ENCODE measurements around the gene HBZ.
"Not testable (repeated sequence)": the region's sequence is repeated elsewhere in the genome, so short reads cannot be mapped to it uniquely, and the experiment has no call there.

The HBZ gene

DNA sequence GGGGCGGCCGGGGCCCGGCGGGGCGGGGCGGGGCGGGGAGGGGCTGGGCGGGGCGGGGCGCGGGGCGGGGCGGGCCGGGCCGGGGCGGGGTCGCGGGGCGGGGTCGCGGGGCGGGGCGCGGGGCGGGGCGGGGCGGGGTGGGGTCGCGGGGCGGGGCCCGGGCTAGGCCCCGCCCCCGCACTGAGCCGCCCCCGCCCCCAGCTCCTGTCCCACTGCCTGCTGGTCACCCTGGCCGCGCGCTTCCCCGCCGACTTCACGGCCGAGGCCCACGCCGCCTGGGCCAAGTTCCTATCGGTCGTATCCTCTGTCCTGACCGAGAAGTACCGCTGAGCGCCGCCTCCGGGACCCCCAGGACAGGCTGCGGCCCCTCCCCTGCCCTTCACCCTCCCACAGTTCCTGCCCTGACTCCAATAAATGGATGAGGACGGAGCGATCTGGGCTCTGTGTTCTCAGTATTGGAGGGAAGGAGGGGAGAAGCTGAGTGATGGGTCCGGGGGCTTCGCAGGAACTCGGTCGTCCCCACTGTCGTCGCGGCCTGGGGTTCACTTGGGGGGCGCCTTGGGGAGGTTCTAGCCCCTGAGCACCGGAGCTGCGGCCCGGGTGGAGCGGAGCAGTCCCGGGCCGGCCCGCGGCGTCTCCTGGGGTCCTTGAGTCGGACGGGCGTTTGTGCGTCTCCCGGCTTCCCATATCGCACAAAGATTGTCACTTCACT, 12.5 kb downstream of the HBZ start:
- DNase-seq (ENCODE audit: low spot score): no peak

GRCh38 chr16:165539-166374, 13.3 kb downstream of the HBZ start, which contains the start of gene HBM:
Gene HBM, plus strand, starts transcription at chr16:165978. Its CDS starts 20 bp downstream, at chr16:165998.
- DNase-seq (ENCODE audit: low spot score): no peak

DNA sequence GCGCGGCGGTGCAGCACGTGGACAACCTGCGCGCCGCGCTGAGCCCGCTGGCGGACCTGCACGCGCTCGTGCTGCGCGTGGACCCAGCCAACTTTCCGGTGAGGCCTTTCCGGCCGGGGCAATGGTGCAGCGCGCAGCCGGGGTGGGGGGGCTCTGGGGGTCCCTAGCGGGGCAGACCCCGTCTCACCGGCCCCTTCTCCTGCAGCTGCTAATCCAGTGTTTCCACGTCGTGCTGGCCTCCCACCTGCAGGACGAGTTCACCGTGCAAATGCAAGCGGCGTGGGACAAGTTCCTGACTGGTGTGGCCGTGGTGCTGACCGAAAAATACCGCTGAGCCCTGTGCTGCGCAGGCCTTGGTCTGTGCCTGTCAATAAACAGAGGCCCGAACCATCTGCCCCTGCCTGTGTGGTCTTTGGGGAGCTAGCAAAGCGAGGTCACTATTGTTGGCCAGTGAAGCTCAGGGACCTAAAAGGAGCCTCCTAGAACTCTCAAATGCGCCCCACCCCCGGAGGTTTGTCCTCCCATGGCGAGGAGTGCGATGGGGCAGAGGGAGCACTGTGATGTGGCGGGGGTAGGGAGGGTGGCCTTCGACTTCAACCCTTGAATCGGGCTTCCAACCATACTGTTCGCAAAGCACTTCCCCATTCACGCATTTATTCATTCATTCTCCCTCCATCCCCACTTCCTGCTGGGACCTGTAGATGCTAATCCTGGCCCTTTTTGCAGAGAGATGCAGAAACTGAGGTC, 14.1 kb downstream of the HBZ start:
- DNase-seq (ENCODE audit: low spot score): no peak

GRCh38 chr16:167122-167690, 14.8 kb downstream of the HBZ start:
- DNase-seq (ENCODE audit: low spot score): no peak

DNA sequence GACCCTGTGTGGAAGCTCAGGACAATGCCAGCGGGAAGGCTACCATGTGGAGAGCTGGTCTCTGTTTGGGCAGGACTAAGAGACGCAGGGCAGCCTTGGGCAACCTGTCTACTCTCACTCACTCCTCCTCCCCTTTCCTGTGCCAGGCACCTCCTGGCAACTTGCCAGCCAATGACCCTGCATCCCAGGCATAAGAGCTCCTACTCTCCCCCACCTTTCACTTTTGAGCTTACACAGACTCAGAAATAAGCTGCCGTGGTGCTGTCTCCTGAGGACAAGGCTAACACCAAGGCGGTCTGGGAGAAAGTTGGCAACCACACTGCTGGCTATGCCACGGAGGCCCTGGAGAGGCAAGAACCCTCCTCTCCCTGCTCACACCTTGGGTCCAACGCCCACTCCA, 16.0 kb downstream of the HBZ start:
- DNase-seq (ENCODE audit: low spot score): no peak

DNA sequence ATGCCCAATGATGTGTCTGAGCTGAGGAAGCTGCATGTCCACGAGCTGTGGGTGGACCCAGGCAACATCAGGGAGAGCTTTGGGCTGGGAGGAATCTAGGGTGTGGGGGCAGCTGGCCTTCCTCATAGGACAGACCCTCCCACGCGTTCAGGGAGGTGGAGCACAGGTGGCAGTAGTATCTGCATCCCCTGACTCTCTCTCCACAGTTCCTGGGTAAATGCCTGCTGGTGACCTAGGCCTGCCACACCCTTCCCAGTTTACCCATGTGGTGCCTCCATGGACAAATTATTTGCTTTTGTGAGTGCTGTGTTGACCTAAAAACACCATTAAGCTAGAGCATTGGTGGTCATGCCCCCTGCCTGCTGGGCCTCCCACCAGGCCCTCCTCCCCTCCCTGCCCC, 16.6 kb downstream of the HBZ start:
- DNase-seq (ENCODE audit: low spot score): no peak

GRCh38 chr16:170088-170507, 17.7 kb downstream of the HBZ start:
- not testable (repeated sequence) for DNase-seq (ENCODE audit: low spot score)

DNA sequence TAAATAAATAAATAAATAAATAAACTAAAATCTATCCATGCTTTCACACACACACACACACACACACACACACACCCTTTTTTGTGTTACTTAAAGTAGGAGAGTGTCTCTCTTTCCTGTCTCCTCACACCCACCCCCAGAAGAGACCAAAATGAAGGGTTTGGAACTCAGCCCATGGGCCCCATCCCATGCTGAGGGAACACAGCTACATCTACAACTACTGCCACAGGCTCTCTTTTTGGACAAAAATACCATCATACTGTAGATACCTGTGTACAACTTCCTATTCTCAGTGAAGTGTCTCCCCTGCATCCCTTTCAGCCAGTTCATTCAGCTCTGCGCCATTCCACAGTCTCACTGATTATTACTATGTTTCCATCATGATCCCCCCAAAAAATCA, 18.3 kb downstream of the HBZ start:
- no peak for DNase-seq (ENCODE audit: low spot score)

DNA sequence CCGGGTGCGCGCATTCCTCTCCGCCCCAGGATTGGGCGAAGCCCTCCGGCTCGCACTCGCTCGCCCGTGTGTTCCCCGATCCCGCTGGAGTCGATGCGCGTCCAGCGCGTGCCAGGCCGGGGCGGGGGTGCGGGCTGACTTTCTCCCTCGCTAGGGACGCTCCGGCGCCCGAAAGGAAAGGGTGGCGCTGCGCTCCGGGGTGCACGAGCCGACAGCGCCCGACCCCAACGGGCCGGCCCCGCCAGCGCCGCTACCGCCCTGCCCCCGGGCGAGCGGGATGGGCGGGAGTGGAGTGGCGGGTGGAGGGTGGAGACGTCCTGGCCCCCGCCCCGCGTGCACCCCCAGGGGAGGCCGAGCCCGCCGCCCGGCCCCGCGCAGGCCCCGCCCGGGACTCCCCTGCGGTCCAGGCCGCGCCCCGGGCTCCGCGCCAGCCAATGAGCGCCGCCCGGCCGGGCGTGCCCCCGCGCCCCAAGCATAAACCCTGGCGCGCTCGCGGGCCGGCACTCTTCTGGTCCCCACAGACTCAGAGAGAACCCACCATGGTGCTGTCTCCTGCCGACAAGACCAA, 20.0 kb downstream of the HBZ start, which contains the start of gene HBA2:
HBA2 (plus strand) TSS at position 503 of the 568 bp plus-strand sequence; CDS start at position 540, 37 bp downstream.
- DNase-seq (ENCODE audit: low spot score): not testable (repeated sequence)

DNA sequence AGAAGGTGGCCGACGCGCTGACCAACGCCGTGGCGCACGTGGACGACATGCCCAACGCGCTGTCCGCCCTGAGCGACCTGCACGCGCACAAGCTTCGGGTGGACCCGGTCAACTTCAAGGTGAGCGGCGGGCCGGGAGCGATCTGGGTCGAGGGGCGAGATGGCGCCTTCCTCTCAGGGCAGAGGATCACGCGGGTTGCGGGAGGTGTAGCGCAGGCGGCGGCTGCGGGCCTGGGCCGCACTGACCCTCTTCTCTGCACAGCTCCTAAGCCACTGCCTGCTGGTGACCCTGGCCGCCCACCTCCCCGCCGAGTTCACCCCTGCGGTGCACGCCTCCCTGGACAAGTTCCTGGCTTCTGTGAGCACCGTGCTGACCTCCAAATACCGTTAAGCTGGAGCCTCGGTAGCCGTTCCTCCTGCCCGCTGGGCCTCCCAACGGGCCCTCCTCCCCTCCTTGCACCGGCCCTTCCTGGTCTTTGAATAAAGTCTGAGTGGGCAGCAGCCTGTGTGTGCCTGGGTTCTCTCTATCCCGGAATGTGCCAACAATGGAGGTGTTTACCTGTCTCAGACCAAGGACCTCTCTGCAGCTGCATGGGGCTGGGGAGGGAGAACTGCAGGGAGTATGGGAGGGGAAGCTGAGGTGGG, 20.9 kb downstream of the HBZ start:
- DNase-seq (ENCODE audit: low spot score): not testable (repeated sequence)

DNA sequence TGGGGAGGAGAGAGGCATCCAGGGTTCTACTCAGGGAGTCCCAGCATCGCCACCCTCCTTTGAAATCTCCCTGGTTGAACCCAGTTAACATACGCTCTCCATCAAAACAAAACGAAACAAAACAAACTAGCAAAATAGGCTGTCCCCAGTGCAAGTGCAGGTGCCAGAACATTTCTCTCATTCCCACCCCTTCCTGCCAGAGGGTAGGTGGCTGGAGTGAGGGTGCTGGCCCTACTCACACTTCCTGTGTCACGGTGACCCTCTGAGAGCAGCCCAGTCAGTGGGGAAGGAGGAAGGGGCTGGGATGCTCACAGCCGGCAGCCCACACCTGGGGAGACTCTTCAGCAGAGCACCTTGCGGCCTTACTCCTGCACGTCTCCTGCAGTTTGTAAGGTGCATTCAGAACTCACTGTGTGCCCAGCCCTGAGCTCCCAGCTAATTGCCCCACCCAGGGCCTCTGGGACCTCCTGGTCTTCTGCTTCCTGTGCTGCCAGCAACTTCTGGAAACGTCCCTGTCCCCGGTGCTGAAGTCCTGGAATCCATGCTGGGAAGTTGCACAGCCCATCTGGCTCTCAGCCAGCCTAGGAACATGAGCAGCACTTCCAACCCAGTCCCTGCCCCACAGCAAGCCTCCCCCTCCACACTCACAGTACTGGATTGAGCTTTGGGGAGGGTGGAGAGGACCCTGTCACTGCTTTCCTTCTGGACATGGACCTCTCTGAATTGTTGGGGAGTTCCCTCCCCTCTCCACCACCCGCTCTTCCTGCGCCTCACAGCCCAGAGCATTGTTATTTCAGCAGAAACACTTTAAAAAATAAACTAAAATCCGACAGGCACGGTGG, 21.7 kb downstream of the HBZ start:
- not testable (repeated sequence) for DNase-seq (ENCODE audit: low spot score)

- no peak for DNase-seq (ENCODE audit: low spot score)
These were observed 22.8 kb downstream of the HBZ start for GRCh38 chr16:175011-175949.

GRCh38 chr16:176006-176405, 23.6 kb downstream of the HBZ start:
- DNase-seq (ENCODE audit: low spot score): not testable (repeated sequence)

GRCh38 chr16:176477-177382, 24.3 kb downstream of the HBZ start, which contains the start of gene HBA1:
Gene HBA1, plus strand, starts transcription at chr16:176680. Its CDS starts 37 bp downstream, at chr16:176717.
- DNase-seq (ENCODE audit: low spot score): not testable (repeated sequence)

DNA sequence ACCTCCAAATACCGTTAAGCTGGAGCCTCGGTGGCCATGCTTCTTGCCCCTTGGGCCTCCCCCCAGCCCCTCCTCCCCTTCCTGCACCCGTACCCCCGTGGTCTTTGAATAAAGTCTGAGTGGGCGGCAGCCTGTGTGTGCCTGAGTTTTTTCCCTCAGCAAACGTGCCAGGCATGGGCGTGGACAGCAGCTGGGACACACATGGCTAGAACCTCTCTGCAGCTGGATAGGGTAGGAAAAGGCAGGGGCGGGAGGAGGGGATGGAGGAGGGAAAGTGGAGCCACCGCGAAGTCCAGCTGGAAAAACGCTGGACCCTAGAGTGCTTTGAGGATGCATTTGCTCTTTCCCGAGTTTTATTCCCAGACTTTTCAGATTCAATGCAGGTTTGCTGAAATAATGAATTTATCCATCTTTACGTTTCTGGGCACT, 25.0 kb downstream of the HBZ start:
- DNase-seq (ENCODE audit: low spot score): no peak

DNA sequence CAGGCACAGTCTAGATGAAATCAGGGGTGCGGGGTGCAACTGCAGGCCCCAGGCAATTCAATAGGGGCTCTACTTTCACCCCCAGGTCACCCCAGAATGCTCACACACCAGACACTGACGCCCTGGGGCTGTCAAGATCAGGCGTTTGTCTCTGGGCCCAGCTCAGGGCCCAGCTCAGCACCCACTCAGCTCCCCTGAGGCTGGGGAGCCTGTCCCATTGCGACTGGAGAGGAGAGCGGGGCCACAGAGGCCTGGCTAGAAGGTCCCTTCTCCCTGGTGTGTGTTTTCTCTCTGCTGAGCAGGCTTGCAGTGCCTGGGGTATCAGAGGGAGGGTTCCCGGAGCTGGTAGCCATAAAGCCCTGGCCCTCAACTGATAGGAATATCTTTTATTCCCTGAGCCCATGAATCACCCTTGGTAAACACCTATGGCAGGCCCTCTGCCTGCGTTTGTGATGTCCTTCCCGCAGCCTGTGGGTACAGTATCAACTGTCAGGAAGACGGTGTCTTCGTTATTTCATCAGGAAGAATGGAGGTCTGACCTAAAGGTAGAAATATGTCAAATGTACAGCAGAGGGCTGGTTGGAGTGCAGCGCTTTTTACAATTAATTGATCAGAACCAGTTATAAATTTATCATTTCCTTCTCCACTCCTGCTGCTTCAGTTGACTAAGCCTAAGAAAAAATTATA, 25.7 kb downstream of the HBZ start:
- DNase-seq (ENCODE audit: low spot score): no peak

DNA sequence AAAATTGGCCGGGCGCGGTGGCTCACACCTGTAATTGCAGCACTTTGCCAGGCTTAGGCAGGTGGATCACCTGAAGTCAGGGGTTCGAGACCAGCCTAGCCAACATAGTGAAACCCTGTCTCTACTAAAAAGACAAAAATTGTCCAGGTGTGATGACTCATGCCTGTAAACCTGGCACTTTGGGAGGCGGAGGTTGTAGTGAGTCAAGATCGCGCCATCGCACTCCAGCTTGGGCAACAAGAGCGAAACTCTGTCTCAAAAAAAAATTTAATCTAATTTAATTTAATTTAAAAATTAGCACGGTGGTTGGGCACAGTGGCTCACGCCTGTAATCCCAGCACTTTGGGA, 26.2 kb downstream of the HBZ start:
- DNase-seq (ENCODE audit: low spot score): no peak
